DND-41 (cell line): Measurements from ENCODE around the gene ING2.

Source experiments
- ATAC-seq: fragments of 200-7000 bp; cut with Tn5 transposase; 3 replicates; pipeline ENCODE4 v1.9.1; 2021; ENCODE audit warnings: low read depth; ENCODE audit not compliant: insufficient read depth
- DNase-seq: peaks from one replicate; pipeline ENCODE4 v3.0.0-alpha.2; 2020
- H2AFZ ChIP-seq: 2 replicates; pipeline ENCODE4 v1.6.0; 2012; ENCODE audit warnings: low read depth, low read length
- H3K27ac ChIP-seq: 2 replicates; pipeline ENCODE4 v1.5.1; 2012; ENCODE audit warnings: low read length, inconsistent platforms
- H3K27me3 ChIP-seq: fragments of 200-600 bp; sonication (generic); 2 replicates; pipeline ENCODE4 v1.6.0; 2012; ENCODE audit warnings: low read length, mild to moderate bottlenecking, inconsistent platforms; ENCODE audit not compliant: insufficient read depth, poor library complexity
- H3K36me3 ChIP-seq: 2 replicates; pipeline ENCODE4 v1.5.1; 2012; ENCODE audit warnings: low read length, inconsistent platforms; ENCODE audit not compliant: insufficient read depth
- H3K4me1 ChIP-seq: 2 replicates; pipeline ENCODE4 v1.5.1; 2012; ENCODE audit warnings: mild to moderate bottlenecking, low read length; ENCODE audit not compliant: insufficient read depth
- H3K4me2 ChIP-seq: 2 replicates; pipeline ENCODE4 v1.6.0; 2012; ENCODE audit warnings: mild to moderate bottlenecking, moderate library complexity, low read length, inconsistent platforms; ENCODE audit not compliant: insufficient read depth
- H3K4me3 ChIP-seq, 2 experiments: fragments of 200-600 bp in 1 of 2; shearing (Covaris generic) in 1 of 2; 2 replicates each; pipeline ENCODE4 v1.5.1; 2012 to 2016; ENCODE audit warnings: inconsistent platforms in 2 of 2, low read length in 2 of 2, mild to moderate bottlenecking in 2 of 2, low read depth in 1 of 2, moderate library complexity in 1 of 2
- H3K79me2 ChIP-seq: 2 replicates; pipeline ENCODE4 v1.6.0; 2012; ENCODE audit warnings: low read length, inconsistent platforms; ENCODE audit not compliant: insufficient read depth
- H3K9ac ChIP-seq: 2 replicates; pipeline ENCODE4 v1.6.0; 2012; ENCODE audit warnings: low read depth, mild to moderate bottlenecking, inconsistent platforms, low read length, moderate library complexity
- H3K9me3 ChIP-seq: 2 replicates; pipeline ENCODE4 v1.5.1; 2012; ENCODE audit warnings: low read length, moderate library complexity, mild to moderate bottlenecking, inconsistent platforms; ENCODE audit not compliant: insufficient read depth, severe bottlenecking
- H4K20me1 ChIP-seq: 2 replicates; pipeline ENCODE4 v1.6.0; 2012; ENCODE audit warnings: low read length; ENCODE audit not compliant: insufficient read depth
- CTCF ChIP-seq: IDR thresholded peaks from 2 replicates; pipeline ENCODE4 v1.5.1; 2012; ENCODE audit warnings: borderline replicate concordance, low read length, moderate library complexity, mild to moderate bottlenecking; ENCODE audit not compliant: poor library complexity, severe bottlenecking; ENCODE audit errors: extremely low read depth
- EZH2 ChIP-seq: IDR thresholded peaks from 3 replicates; pipeline ENCODE4 v1.6.1; 2012; ENCODE audit warnings: borderline replicate concordance, low read depth, mild to moderate bottlenecking, moderate library complexity, low read length, inconsistent platforms; ENCODE audit not compliant: severe bottlenecking

The ING2 gene

GRCh38 chr4:183554878-183555585 is 50.2 kb downstream of the ING2 start:
- no peaks in the 10 kb centered on the region for H4K20me1 ChIP-seq
- DNase-seq = no peak
- H3K9me3 ChIP-seq = no peaks in the 10 kb centered on the region
- no peak for ATAC-seq
- H3K27ac ChIP-seq = no peak overlapping the region
- H3K27me3 ChIP-seq = no peaks in the 10 kb centered on the region
- H3K79me2 ChIP-seq = no peaks in the 10 kb centered on the region
- no peaks in the 10 kb centered on the region for H3K4me1 ChIP-seq
- H3K4me2 ChIP-seq = no peak overlapping the region
- H2AFZ ChIP-seq = no peak overlapping the region
- H3K4me3 ChIP-seq = no peak overlapping the region
- no peaks in the 10 kb centered on the region for H3K36me3 ChIP-seq
- H3K9ac ChIP-seq = no peak overlapping the region
- no peak for TF ChIP-seq EZH2
- TF ChIP-seq CTCF = no peak

GRCh38 chr4:183556947-183557346 is 52.1 kb downstream of the ING2 start:
- DNase-seq = no peak
- ATAC-seq = no peak
- no peak overlapping the region for H3K27ac ChIP-seq
- no peak overlapping the region for H3K4me2 ChIP-seq
- no peaks in the 10 kb centered on the region for H3K9me3 ChIP-seq
- TF ChIP-seq EZH2 (no peak), CTCF (no peak)
- no peaks in the 10 kb centered on the region for H3K4me1 ChIP-seq
- no peaks in the 10 kb centered on the region for H3K79me2 ChIP-seq
- H3K36me3 ChIP-seq = no peaks in the 10 kb centered on the region
- H2AFZ ChIP-seq = no peak overlapping the region
- no peaks in the 10 kb centered on the region for H3K27me3 ChIP-seq
- H4K20me1 ChIP-seq = no peaks in the 10 kb centered on the region
- H3K4me3 ChIP-seq = no peak overlapping the region
- H3K9ac ChIP-seq = no peak overlapping the region

- H3K79me2 ChIP-seq = no peaks in the 10 kb centered on the region
- H3K9me3 ChIP-seq = no peaks in the 10 kb centered on the region
- ATAC-seq (no peak), DNase-seq (no peak)
- no peak for TF ChIP-seq EZH2
- H3K4me1 ChIP-seq = no peaks in the 10 kb centered on the region
- H3K9ac ChIP-seq = no peak overlapping the region
- no peak overlapping the region for H3K4me2 ChIP-seq
- no peak overlapping the region for H3K27ac ChIP-seq
- no peaks in the 10 kb centered on the region for H4K20me1 ChIP-seq
- H3K4me3 ChIP-seq = no peak overlapping the region
- H3K27me3 ChIP-seq = no peaks in the 10 kb centered on the region
- no peaks in the 10 kb centered on the region for H3K36me3 ChIP-seq
- no peak overlapping the region for H2AFZ ChIP-seq
Observed at GRCh38 chr4:183557611-183558010, 52.8 kb downstream of the ING2 start.

- H3K27me3 ChIP-seq = no peaks in the 10 kb centered on the region
- no peak overlapping the region for H3K4me3 ChIP-seq
- no peak overlapping the region for H3K4me2 ChIP-seq
- no peak overlapping the region for H3K9ac ChIP-seq
- ATAC-seq (no peak), DNase-seq (no peak)
- no peak overlapping the region for H3K27ac ChIP-seq
- H4K20me1 ChIP-seq = no peaks in the 10 kb centered on the region
- no peaks in the 10 kb centered on the region for H3K36me3 ChIP-seq
- no peak overlapping the region for H2AFZ ChIP-seq
- H3K4me1 ChIP-seq = no peaks in the 10 kb centered on the region
- TF ChIP-seq EZH2 (no peak), CTCF (no peak)
- H3K79me2 ChIP-seq = no peaks in the 10 kb centered on the region
- H3K9me3 ChIP-seq = no peaks in the 10 kb centered on the region
Observed at GRCh38 chr4:183558873-183559272, 54.0 kb downstream of the ING2 start.
